Measurements from ENCODE around the gene BLTP3B.

Gene BLTP3B

DNA sequence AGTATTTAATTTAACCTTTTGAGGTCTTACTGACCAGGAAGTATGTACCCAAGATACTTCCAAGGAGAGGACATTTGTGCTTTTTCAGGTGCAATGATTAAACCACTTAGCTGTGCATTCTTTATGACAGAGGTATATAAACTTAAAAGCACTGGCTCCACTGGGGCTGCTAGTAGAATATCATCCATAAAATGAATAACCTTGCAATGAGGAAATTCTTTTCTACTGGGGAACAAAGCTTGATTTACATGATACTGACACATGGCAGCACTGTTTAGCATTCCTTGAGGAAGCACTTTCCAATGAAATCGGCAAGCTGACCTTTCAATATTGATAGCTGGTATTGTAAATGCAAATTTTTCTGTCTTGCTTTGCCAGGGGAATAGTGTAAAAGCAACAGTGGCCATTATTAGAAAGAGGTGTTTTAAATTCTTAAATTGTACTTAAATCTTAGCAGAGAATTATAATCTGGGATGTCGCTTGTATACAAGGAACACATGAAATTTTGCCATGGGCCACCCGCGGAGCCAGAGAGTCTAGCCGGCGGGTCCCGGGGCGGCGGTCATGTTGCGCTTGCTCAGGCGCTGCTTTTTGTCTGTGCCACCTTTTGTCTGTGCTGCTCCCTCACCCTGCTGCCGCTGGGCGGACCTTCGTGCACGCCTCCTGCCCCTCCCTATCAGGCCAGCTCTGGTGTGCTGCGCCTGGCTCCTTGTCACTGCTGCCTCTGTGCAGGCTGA, 20.9 kb upstream of the BLTP3B start:
- DNase-seq = peak; percentile 71

DNA sequence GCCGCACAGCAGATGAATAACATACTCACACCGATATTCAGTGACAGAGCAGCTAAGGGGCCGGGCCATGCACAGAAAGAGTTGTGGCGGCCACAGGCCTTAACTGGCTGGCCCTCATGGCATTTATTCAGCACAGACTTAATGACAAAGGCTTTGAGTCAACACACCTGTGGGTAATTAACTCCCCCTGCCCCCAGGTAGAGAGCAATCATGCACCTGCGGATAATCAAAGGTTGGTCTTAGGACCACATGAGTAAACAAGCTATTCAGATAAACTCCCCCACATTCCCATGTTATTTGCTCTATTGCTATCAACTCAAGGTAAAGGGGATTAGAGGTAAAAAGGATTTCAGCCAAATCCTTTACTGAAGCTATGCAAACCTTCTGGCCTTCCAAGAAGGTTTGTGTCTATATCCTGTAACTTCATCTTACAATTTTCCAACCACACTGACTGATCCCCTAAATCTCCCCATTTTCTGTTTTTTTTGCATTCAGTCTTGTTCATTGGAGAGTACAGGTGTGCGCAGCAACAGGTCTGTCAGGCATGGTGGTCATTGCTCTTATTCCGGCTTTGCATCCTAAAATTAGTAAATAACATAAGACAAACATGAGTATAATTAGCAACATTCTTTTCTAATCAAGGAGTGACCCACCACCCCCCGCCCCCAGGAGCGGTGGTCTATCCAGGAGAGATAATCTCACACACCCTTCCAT, 16.9 kb upstream of the BLTP3B start:
- DNase-seq = no peak

DNA sequence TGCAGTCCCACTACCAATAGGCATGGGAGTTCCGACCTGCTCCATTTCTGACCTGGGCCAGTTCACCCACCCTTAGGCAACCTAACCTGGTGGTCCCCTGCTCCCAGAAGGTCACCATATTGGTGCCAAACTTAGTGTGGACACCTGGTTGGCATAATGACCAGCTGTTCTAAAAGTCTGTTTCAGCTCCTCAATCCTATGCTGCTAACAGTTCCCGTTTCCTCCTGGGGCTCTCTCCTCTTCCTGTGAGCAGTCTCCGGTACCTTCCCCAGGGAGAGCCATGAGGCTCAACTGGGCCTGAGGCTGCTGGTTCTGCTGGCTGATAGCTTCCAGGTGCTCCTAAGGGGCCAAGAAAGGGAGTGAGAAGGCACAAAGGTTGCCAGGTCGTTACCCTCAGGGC, 15.9 kb upstream of the BLTP3B start:
- DNase-seq = no peak

DNA sequence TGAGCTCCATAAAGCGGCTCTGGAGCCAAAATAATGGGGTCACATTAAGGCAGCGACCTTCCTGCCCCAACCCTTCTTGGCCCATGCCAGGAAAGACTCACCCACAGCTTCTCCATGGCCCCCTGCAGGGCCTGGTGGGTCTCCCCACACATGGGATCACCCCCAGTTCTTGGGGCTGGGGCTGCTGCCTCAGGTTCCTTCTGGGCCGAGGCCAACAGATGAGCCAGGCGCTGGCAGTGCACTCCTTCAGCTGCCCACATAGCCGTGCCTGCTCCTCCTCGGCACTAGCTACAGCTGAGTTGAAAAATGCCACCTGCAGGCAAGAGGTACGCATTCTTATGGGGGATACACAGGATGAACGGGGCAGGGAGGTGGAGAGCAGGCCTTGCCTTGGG, 14.8 kb upstream of the BLTP3B start:
- no peak for DNase-seq

DNA sequence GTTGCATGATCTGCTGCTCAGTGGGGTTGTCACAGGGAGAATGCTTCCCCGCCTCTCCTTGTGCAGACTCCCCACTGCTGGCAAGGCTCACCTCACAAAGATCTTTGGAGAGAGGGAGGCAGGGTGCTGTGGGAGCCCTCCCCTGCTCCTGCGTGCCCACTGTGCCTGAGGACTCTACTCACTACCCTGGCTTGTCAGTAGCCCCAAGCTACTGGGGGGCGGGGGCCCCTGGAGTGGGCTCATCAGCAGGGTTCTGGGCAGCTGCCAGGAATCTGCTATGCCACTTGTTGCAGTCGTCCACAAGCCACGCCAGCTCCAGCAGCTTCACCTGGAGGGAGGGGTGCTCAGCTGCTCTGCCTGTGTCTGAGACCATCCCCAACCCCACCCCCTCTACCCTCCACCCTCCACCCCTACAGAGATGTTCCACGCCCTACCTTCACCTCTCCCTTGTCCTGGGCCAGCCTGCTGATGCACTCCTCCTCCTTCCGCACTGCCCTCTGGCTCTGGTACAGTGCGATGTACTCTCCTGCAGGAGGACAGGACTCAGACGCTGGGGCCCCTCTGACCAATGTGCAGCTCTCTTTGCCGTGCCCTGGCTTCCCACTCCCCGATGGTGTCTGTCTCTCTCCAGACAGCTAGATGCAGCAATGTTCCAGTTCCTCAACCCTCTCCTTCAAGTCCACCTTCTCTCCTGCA, 14.2 kb upstream of the BLTP3B start:
- DNase-seq = no peak

DNA sequence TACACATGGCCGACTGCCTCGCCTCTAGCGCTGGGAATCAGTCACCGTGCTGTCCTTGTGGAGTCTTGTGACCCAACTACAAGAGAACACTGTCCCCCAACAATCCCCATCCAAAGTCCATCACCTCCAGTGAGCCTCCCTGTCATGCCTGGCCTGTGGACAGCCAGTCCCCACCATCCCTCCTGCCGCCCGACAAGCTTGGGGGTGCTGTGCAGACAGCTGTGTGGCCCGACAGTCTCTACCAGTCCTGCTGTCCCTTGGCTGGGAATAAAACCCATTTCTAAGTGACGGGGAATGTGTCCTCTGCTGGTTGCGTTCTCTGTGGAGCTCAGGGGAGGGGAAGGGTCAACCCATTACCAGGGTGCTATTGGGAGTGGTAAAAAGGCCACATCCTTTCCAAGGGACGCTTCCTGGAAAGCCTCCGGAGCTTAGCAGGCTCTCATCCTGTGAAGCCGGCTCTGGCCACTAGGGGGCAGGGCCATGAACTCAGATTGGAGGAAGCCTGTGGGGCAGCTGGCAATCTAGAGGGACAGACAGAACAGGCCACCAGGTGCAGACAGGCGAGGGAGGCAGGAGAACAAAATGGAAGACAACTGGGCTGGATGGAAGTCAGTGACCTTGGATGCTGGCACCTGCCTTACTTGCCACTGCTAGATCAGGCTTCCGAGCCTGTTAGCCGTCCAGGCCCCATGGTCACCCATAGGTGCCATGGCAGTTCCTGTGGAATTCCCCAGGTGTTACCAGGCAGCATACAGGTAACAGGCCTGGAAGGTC, 12.0 kb upstream of the BLTP3B start:
- peak; percentile 76 for DNase-seq

DNA sequence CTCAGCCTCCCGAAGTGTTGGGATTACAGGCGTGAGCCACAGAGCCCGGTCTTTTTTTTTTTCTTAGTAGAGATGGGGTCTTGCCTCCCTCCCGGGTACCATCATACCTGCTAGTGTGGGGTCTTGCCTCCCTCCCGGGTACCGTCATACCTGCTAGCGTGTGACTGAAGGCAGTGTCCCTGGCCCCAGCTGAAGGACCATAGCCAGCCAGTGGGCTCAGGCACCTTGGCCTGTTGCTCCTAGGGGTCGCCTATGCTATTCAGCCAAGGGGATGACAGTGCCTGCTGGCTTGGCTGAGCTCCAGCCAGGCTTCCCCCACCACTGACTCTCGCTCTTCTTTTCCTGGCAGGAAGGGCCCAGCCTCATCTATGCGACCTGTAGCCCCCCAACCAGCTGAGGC, 10.5 kb upstream of the BLTP3B start:
- no peak for DNase-seq

DNA sequence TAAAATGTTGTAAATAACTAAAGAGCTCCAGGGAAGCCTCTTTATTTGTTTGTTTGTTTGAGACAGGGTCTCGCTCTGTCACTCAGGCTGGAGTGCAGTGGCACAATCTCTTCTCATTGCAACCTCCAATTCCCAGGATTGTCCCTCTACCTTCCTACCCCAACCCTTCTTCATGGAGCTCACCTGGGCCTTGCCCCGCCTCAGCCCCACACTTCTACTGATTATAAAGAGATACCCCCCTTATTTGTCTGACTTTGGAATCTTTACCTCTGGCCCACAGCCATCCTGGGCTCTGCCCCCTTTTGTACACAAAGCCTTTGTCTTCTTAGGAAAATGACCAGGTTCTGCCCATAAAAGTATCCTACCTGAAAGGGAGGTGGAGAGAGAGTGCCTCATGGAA, 9.1 kb upstream of the BLTP3B start:
- DNase-seq = no peak

DNA sequence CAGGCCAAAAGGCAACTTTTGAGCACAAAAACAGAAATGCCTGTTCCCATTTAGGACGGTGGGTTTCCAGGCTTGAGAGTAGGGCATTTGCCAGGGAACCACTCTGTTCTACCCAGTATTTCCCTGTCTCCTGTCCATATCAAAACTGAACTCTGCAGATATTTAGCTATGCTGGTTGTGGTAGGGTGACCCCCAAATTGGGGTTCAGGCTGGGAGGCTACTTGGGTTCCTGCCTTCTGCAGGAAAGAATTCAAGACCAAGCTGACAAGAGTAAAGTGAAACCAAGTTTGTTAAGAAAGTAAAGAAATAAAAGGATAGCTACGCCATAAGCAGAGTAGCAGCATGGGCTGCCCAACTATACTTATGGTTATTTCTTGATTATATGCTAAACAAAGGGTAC, 3.6 kb upstream of the BLTP3B start:
- DNase-seq = no peak

DNA sequence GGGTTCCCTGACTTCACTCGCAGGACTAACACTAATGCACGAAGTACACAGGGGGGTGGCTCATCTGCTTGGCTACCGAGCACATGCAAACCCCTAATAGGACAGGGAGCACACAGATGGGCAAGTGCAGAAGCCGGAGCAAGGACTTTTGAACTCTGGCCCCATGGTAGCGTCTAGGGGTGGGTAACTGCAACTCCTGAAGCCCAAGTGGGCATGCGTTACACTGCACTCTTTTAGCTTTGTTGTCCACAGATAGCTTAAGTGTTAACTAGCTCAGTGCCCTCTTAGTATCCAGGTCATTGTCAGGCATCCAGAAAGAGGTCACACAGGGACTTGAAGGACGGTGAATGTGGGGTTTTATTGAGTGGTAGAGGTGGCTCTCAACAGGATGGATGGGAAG, 3.0 kb upstream of the BLTP3B start:
- DNase-seq = no peak

DNA sequence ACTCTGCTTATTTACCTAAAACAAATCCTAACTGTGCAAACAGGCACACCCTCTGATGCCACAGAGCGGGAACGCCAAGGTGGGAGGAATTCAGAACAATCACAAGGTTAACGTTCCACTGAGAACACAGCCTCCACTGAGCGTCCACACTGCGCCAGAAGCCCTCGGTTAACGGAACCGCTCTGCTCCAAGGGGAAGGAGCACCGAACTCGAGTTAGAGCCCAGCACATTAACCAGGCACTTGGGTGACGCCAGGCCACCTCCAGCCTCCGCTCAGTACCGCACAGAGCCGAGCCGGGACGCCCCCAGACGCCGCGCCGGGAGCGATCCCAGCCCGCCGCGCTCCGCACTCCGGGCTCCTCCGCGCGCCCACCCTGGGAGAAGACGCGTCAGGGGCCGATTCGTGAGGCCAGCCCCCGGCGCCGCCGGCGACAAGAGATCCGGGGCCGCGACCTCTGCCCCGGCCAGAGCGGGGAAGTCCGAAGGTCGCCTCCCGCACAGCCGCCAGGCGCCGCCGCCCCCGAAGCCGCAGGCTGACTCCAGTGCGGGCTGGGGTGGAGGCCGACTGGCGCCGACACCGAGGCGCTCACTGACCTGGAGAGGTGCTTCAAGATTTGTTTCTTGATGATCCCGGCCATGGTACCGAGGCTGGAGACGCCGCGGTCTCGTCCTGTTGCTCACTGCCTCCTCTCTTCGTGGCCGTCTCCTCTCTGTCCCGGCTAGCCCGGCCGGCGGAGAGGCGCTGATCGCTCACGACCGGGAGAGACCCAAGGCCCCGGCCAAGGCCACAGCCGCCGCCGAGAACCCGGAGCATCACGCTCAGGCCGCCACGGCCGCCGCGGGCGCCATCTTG, 450 bp downstream of the BLTP3B start:
- DNase-seq = no peak

DNA sequence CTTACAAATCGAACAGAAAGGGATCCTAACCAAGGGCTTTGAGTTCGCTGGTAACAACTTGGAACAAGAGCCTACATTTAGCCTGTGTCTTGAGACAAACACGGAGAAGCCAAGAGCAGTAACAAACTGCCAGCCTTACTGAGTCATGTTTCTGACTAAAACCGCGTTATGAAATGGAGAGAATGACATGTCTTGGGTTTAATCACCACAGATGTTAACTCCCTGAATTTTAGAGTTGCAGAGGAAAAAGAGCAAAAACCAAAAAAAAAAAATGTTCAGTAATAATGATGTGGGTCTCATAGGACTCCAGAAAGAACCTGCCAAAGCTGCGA, 1.0 kb downstream of the BLTP3B start:
- DNase-seq = peak; percentile 27

DNA sequence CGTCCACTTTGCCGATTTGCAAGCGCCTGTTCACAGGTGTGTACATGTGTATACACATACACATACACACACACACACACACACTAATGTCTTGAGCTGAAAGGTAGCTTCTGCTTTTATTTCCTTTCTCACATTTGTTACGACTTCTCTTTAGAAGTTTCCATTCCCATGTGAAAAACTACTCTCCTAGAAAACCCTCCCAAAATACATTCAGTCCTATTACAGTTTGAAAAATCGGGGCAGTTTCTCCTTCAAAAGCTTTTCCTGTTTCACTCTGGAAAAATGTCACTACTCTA, 3.9 kb downstream of the BLTP3B start:
- DNase-seq = no peak

DNA sequence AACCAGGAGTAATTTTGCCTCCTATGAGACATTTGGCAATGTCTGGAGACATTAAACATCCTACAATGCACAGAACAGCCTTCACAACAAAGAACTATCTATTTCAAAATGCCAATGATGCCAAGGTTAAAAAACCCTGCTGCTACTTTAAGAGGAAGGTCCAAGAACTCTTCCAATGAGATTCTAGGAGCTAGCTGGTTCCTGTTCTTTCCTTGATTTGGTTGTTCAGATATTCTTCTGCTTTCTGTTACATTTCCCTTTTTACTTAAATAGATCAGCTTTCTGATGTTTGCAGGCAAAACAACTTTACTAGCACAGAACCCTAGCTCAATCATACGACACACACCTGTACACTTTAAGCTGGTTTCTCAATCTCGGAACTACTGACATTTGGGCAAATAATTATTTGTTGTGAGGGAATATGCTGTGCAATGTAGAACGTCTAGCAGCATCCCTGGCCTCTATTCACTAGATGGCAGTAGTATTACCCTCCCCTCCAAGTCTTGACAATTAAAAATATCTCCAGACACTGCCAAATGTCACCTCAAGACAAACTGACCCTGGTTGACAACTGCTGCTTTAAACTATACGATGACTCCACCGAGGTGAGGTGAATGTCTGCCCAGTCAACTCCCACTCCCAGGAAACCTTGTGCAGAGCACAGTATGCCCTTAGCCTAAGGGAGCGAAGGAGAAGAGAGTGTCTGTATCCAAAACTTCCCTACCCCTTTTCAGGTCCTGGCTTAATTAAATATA, 4.4 kb downstream of the BLTP3B start:
- peak; percentile 35 for DNase-seq

DNA sequence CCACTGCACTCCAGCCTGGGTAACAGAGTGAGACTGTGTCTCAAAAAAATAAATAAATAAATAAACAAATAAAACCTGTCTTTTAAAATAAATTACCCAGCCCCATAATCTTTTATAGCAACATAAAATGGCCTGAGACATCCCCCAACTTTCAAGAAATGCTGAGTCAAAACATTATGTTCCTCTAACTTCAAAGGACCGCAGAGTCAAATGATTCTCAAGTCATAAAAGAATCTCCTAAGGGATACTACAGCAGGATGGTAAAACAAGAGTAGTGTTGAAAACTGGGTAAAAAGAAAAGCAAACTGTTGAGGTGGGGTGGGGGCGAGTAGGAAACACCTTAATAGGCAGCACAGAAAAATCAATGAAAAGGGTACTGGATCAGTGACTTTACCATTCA, 9.5 kb downstream of the BLTP3B start:
- DNase-seq = no peak

DNA sequence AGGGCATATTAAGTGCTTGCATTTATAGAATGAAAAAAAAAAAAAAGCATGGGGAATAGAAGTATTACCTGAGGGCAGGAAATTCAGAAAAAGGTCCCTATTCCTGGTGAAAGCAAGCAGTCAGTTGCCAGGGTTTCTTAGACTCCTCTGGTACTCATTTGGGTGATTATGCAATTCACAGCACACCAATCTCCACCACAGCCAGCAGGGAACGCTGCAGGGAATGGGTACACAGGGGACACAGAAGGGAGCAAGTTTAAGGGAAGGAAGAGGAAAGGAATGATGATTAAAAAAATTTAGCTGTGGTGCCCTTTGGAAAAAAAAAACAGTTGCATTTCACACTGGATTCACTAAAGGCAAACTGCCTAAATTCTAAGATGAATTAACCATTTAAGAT, 14.2 kb downstream of the BLTP3B start:
- DNase-seq = no peak

DNA sequence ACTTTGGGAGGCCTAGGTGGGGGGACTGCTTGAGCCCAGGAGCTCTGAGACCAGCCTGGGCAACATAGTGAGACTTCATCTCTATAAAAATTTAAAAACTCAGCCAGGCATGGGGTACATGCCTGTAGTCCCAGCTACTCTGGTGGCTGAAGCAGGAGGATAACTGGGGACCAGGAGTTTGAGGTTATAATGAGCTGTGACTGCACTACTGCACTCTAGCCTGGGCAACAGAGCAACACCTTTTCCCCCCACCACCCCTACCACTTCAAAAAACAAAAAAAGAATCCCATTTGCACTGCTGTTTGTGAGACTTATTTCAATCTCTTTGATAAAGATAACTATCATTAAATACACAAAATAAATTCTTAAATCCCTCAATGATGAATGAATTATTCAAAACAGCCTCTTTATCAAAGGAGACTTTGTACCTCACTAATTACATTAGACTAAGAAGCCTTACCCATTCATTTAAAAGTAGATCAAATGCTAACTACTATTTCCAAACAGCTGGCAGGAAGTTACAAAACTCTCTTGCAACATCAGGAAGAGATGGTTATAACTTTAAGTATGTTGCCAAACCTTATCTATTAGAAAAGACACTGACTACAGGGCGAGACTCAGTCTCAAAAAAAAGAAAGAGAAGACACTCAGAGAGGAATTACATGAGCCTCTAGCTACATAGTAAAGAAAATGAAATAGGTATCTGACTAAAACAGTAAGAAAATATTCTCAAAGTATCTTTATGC, 14.7 kb downstream of the BLTP3B start:
- DNase-seq = peak; percentile 8

DNA sequence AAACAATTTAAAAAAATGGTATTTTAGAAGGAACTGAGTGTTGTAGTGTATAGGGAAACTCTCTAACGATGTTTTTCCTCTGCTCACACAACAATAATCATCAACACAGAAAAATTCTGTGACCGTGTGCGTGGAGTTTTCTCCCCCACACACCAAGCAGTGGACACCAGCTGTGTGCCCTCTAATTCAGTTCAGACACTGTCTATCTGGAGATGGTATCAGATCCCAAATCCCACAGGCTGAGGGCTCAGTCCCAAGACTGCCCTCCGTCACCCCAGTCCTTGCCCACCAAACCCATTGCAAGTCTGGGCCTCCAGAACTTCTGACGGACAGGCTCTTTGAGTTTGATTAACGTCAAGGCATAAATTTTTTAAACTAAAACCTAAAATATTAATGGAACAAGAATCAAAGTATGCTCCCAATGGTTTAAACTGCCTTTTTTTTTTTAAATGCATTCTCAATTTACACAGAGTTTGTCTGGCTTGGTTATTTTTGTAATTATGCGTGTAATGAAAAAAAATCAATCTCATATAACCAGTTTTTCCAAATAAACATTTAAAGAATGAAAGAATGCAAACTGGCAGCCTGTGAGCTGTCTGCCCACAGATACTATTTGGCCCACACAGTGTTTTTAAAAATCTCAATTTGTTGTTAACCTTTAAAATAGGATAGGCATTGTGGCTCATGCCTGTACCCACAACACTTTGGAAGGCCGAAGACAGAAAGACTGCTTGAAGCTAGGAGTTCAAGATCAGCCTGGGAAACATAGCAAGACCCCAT, 19.2 kb downstream of the BLTP3B start:
- DNase-seq = no peak

DNA sequence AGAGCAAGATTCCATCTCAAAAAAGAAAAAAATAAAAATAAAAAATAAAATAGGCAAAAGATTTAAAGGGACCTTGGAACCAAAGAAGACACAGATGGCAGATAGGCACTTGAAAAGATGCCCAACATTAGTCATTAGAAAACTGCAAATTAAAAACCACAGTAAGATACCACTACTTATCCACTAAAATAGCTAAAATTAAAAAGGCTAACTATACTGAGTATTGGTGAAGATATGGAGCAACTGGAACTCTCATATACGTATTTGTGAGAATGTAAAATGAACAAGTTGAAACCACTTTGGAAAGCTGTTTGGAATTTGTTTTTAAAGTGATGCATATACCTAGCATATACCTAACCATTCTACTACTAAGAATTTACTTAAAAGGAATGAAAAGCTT, 22.3 kb downstream of the BLTP3B start:
- DNase-seq = no peak

DNA sequence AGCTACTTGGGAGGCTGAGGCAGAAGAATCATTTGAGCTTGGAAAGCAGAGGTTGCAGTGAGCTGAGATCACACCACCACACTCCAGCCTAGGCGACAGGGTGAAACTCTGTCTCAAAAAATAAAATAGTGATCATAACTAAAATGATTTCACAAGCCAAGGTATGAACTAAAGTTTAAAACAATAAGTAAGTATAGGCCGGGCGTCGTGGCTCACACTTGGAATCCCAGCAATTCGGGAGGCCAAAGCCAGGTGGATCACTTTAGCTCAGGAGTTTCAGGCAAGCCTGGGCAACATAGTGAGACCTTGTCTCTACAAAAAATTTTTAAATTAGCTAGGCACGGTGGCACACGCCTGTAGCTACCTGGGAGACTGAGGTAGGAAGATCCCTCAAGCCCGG, 27.4 kb downstream of the BLTP3B start:
- no peak for DNase-seq

Data from CD4-positive, alpha-beta T cell treated with Interleukin-17A for 1 hour (primary cell).